GM12801 (cell line): ENCODE results near the gene PPP1R8.

Experiments used
- CTCF ChIP-seq: IDR thresholded peaks from one replicate; pipeline ENCODE4 v1.5.1; 2011; ENCODE audit warnings: control low read depth; ENCODE audit not compliant: insufficient read length; ENCODE audit errors: extremely low read depth

PPP1R8 gene

GRCh38 chr1:27872059-27872801 is 41.6 kb downstream of the PPP1R8 start, which contains the start of gene THEMIS2:
THEMIS2 (plus strand) TSS chr1:27872544; CDS start chr1:27872572, 28 bp downstream.
- TF ChIP-seq CTCF, result no peak

- TF ChIP-seq CTCF, result no peak
These were observed 42.4 kb downstream of the PPP1R8 start for GRCh38 chr1:27872802-27873551.

- TF ChIP-seq CTCF, result no peak
These were observed 43.2 kb downstream of the PPP1R8 start for GRCh38 chr1:27873671-27874384.

- no peak for TF ChIP-seq CTCF
These were observed 45.9 kb downstream of the PPP1R8 start for GRCh38 chr1:27876341-27877114.

GRCh38 chr1:27877115-27877416 is 46.5 kb downstream of the PPP1R8 start:
- no peak for TF ChIP-seq CTCF

GRCh38 chr1:27878039-27878438 is 47.5 kb downstream of the PPP1R8 start:
- no peak for TF ChIP-seq CTCF
